Gastroesophageal sphincter (tissue), 3 donors: Measurements from ENCODE around the gene FAM47E.

Experiments used
- EP300 ChIP-seq: sonication (generic); formaldehyde crosslinking; IDR thresholded peaks from one replicate; pipeline ENCODE4 v1.6.1; 2017; ENCODE audit warnings: antibody characterized with exemption, mild to moderate bottlenecking
- POLR2A ChIP-seq, 2 donors: fragments of 450-650 bp; IDR thresholded peaks; one replicate each; pipeline ENCODE4 v1.6.1; 2017; ENCODE audit warnings: antibody characterized with exemption in 2 of 2, mild to moderate bottlenecking in 2 of 2, moderate library complexity in 1 of 2
- POLR2AphosphoS5 ChIP-seq: sonication (generic); formaldehyde crosslinking; IDR thresholded peaks from one replicate; pipeline ENCODE4 v1.6.1; 2017; ENCODE audit warnings: antibody characterized with exemption
- TF ChIP-seq, protein P1 (sequence below), 4 experiments: fragments of 200-600 bp in 2 of 4; fragments of 450-650 bp in 2 of 4; sonication (generic) in 1 of 4; IDR thresholded peaks; one replicate each; pipeline ENCODE4 v1.5.1; 2017 to 2019; ENCODE audit warnings: antibody characterized with exemption in 4 of 4, mild to moderate bottlenecking in 2 of 4, moderate library complexity in 2 of 4

DNA sequence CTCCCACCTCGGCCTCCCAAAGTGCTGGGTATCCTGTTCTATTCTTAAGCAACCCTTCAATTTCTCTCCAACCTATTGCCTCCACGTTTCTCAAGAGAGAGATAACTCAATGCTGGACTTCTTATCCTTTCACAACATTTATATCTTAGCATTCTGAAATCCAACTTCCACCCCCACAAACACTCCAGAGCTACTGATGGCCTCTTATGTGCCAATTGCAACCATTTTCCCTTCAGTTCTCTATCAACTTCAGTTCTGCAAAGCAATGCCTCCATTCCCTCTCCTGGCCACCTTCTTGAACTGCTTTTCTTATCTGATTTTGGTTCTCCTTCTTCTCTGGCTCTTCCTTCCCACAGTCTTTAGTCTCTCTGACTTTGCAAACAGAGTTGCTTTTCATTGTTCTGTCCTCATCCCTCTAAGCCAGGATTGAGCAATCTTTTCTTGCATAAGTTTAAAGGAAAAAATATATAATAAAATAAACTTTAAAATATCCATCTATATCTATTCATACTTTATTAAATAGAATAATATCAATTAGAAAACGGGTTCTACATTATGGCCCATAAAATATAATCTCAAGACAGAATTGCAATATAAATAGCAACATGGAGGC, 51.4 kb downstream of the FAM47E start:
- TF ChIP-seq, protein P1, sequence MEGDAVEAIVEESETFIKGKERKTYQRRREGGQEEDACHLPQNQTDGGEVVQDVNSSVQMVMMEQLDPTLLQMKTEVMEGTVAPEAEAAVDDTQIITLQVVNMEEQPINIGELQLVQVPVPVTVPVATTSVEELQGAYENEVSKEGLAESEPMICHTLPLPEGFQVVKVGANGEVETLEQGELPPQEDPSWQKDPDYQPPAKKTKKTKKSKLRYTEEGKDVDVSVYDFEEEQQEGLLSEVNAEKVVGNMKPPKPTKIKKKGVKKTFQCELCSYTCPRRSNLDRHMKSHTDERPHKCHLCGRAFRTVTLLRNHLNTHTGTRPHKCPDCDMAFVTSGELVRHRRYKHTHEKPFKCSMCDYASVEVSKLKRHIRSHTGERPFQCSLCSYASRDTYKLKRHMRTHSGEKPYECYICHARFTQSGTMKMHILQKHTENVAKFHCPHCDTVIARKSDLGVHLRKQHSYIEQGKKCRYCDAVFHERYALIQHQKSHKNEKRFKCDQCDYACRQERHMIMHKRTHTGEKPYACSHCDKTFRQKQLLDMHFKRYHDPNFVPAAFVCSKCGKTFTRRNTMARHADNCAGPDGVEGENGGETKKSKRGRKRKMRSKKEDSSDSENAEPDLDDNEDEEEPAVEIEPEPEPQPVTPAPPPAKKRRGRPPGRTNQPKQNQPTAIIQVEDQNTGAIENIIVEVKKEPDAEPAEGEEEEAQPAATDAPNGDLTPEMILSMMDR (IDR thresholded peaks at IDR 0.05), result no peak
- TF ChIP-seq POLR2A (IDR thresholded peaks at IDR 0.05) (no peak), POLR2AphosphoS5 (no peak), EP300 (no peak)
